Hippocampal formation (tissue), 2 donors: ENCODE measurements around the gene PTCH2.

ENCODE experiments used
- DNase-seq, 2 donors: peaks; one replicate each; lab custom pipeline; 2025; lab: John Stamatoyannopoulos, UW

Gene PTCH2, protein sequence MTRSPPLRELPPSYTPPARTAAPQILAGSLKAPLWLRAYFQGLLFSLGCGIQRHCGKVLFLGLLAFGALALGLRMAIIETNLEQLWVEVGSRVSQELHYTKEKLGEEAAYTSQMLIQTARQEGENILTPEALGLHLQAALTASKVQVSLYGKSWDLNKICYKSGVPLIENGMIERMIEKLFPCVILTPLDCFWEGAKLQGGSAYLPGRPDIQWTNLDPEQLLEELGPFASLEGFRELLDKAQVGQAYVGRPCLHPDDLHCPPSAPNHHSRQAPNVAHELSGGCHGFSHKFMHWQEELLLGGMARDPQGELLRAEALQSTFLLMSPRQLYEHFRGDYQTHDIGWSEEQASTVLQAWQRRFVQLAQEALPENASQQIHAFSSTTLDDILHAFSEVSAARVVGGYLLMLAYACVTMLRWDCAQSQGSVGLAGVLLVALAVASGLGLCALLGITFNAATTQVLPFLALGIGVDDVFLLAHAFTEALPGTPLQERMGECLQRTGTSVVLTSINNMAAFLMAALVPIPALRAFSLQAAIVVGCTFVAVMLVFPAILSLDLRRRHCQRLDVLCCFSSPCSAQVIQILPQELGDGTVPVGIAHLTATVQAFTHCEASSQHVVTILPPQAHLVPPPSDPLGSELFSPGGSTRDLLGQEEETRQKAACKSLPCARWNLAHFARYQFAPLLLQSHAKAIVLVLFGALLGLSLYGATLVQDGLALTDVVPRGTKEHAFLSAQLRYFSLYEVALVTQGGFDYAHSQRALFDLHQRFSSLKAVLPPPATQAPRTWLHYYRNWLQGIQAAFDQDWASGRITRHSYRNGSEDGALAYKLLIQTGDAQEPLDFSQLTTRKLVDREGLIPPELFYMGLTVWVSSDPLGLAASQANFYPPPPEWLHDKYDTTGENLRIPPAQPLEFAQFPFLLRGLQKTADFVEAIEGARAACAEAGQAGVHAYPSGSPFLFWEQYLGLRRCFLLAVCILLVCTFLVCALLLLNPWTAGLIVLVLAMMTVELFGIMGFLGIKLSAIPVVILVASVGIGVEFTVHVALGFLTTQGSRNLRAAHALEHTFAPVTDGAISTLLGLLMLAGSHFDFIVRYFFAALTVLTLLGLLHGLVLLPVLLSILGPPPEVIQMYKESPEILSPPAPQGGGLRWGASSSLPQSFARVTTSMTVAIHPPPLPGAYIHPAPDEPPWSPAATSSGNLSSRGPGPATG

DNA sequence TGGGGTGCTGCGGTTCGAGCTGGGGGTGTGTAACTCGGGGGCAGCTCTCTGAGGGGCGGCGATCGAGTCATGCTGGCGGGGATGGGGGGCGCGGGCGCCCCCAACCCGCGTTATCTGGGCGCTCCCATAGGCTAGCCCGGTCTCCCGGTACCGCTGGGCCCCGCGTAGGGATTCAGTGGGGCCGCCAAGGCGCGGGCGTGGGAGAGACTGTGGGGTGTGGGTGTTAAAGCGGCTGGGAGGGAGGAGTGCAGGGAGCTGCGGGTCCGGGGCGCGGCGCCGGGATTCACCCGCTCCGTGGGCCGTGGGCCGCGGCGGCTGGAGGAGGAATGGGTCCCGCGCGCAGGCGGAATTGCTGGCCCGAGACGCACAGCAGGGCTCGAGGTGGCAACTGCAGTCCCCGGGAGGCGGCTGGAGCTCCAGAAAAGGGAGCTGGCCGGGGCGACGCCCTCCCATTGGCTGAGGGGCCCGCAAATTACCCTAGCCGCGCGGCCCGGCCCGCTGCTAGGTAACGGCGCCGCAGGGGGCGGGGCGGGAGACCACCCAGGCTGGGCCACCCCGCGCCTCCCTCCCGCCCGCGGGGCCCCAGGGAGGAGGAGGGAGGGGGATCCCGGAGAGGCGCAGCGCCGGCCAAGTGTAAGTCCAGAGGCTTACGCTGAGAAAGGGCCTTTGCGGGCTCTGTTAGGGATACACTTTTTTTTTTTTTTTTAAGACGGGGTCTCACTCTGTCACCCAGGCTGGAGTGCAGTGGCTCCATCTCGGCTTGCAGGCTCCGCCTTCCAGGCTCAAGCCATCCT, at the start of gene PTCH2:
Gene PTCH2, minus strand, starts transcription at position 392 of the 794 bp plus-strand sequence. Its CDS starts 321 bp downstream, at position 71.
- peak in 1 of 2 donors; percentile 34 for DNase-seq

DNA sequence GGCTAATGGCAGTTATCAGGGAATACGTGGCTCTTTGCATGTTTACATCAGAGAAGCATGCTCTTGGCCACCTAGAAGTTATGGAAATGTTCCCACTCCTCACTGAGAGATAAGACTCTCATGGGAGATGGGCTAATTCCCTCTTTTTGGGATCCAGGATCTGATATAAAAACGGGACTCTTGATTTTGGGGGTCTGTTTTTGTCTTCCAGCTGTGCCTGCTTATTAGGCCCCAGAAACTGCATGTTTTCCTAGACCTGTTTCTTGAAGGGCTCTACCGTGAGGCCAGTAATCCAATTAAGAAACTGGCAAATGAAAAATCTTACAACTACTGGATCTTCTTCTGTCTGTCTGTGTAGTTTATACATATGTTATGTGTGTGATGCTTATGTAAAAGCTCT, 47.0 kb upstream of the PTCH2 start:
- no peak for DNase-seq

DNA sequence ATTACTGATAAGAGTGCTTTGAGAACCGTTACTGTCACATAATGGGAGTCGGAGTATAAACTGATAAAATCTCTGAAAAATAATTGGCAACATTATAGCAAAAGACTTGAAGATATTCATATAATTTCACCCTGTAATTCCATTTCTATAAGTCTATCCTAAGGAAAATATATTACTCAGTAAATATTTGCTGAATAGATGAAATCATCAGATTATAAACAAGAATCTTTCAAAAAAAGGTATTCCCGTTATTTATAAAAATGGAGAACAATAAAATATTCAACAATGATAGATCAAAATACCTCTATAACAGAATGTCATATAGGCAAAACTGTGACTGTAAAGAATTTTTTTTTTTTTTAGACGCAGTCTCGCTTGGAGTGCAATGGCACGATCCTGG, 42.4 kb upstream of the PTCH2 start:
- DNase-seq = no peak

DNA sequence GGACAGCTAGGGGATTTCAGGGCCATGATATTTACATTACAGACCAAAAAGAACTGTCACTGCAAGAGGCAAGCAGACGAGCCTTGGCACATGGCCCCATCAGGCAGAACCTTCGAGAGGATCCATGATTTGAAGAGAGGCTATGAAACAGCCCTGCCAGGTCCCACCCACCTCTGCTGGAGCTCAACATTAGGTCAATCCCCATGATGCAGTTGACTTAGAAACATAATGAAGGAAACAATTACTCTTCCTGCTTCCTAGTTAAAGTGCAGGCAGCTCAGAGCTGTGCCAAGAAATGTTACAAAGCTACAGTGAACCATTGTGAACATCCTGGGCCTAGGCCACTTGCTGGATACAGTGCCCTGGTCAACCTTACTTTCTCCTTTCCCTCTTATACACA, 41.7 kb upstream of the PTCH2 start:
- DNase-seq = peak; percentile 17 to 47

DNA sequence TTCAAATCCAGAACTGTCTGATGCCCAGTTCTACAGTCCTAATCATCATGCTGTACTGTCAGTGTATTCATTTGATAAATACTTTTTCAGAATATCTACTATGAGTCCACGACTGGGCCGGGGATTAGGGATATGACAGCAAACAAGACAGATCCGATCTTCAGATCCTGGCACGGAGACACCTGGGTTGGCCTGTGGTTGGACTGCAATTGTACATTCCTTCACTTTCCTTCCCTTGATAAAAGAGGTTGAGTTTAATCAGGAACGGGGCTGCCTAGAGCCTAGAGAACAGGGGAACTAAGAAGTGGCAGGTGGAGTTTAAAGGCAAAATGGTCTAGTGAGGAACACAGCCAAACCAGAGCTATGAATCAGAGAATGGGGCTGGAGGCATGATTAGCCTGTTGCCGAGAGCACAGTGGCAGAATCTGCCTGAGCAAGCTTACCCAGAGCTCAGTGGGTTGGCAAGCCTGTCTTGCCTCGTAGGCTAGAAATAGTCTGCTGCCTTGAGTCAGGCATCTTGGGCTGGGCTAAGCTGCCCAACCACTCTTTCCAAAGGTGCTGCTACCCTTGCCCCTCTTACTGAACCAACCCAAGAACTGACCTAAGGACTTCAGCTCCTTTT, 38.1 kb upstream of the PTCH2 start:
- peak in 1 of 2 donors; percentile 35 for DNase-seq

DNA sequence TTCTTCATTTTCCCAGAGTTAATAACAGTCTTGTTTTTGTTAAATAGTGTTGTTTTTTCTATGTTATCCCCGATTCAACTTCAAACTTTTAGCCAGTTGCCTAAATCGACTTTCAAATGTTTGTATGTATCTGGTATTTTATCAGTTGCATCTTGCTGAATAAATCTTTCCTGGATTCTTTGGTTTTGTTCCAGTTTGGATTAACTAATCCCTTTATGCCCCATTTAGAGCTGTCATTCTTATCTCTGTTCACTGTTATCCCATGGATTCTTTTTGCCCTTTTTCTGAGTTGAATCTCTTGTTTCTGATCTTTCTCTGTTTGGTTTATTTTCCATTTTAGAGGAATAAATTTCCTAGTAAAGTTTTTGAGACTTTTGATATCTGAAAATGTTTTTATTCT, 31.1 kb upstream of the PTCH2 start:
- DNase-seq = no peak

DNA sequence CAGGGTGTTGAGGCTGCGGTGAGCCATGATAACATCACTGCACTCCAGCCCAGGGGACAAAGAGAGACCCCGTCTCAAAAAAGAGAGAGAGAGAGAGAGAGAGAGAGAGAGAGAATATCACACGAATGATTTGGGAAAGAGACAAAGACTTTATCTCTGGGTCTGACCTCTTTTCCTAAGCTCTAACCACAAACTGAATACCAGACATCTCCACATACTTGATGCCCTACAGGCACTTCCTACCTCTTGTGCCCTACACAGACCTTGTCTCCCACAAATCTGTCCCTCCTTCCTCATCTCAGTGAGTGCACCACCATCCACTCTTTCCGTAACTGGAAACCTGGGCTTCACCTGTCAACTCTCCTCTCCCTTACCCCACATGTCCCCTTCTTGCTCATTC, 27.0 kb upstream of the PTCH2 start:
- no peak for DNase-seq

DNA sequence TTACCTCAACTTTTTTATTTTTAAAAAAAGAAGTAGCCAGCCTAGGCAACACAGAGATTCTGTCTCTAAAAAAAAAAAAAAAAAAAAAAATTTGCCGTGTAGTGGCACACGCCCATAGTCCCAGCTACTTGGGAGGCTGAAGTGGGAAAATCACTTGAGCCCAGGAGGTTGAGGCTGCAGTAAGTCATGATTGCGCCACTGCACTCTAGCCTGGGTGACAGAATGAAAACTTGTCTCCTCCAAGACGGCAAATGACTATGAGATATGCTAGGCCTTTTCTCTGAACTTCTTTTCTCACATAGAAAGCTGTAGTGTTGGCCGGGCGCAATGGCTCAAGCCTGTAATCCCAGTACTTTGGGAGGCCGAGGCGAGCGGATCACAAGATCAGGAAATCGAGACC, 24.7 kb upstream of the PTCH2 start:
- DNase-seq = no peak

DNA sequence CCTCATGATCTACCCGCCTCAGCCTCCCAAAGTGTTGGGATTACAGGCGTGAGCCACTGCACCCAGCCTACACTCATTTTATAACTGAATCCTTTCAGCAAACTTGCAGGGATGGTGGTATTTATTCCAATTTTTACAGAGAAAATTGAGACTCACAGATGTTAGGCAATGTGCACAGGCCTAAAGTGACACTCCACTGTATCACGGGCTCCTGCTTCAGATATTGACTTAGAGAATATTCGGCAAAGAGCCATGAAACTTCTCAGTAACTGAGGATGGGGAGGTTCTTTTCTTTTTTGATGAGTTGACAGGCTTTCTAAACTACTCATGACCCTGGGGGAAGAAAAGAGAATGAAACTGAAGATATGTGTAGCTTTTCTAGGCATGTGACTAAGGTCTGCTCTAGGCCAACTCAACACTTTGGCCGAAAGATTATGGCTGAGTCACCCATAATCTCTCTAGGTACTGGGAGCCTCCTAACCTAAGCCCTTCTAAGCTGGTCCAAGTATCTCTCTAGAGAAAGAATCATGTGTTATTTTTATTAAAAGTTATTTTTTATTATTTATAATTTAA, 19.9 kb upstream of the PTCH2 start:
- no peak for DNase-seq

DNA sequence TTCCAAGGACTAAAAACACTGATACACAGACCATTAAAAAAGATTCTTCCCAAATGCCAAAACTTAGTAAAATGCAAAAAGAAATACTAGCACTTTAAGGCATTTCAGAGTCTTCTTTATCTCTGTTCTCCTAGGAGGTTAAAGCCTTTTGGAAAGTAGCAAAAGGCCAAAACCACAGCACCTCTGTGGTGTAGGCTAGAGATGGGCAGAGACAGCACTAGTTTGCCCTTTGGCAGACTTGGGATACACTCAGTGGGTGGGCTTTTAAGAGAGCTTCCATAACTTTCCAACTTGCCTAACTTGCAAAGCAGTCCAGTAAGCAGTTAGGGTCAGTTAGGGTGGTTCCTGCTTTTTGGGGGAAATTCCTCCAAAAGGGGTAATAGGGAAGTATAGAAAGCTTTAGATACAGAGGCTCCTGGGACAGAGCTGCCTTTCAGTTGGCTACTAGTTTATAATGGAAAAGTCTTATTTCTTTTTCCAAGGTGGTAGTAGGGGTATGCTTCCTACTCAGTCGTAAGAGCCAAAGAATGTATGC, 17.9 kb upstream of the PTCH2 start:
- no peak for DNase-seq

DNA sequence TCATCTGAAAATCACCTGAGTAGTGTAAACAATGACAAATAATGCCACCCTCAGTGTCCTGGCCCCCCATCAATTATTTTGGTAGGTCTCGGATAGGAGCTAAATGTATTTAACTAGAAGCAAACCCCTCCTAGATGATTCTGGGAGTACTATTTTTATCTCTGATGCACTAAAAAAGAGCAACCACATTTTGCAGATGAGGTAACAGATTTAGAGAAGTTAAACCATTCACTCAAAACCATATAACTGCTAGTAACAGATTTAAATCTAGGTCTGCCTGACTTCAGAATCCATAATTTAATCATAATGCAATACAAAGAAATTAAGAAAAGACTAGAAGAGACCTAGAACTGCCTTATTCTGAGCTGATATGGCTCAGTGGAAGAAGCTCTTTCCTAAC, 17.3 kb upstream of the PTCH2 start:
- no peak for DNase-seq

DNA sequence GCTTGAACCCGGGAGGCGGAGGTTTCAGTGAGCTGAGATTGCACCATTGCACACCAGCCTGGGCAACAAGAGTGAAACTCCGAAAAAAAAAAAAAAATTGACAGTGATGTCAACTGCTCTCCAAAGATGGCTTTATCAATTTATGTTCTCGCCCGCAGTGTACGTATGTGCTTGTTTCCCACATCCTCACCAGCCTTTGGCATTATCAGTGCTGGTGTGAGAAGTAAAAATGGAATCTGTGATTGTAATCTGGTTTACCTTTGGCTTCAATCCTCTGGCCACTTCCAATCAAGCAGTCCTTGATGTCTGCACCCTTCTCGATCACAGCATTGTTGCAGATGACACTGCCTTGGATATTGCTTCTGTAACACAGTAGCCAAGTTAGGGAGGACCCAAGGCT, 14.4 kb upstream of the PTCH2 start:
- DNase-seq = no peak

DNA sequence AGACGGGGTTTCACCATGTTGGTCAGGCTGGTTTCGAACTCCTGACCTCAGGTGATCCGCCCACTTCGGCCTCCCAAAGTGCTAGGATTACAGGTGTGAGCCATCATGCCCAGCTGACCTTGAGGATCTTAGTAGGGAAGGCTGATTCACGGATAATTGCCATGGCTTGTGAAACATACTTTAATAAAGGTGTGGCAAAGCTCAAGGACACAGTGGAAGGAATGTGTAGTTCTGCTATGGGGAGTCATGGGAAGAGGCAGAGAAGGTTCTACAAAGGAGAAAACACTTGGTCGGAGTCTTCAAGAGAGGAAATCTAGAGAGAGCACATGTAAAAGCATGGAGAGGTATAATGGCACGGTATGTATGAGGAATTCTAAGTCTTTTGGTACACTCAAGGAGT, 12.7 kb upstream of the PTCH2 start:
- no peak for DNase-seq

DNA sequence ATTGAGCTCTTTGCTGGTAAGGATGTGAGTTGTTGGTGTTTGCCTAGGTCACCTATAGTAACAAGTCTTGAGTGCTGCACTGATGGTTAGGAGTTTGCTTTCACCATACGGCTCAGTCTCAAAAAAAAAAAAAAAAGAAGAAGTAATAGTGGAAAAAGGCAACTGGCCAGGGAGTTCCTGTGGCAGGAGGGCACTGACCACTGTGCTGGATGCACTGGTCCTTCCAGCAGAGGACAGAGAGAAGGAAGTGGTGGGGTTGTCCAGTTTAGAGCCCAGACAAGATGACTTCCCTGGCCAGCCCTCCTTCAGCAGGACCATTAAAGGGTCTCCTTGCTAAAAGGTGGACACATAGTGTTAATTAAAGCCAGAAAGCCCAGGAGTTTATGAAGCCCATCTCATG, 11.9 kb upstream of the PTCH2 start:
- DNase-seq = no peak

DNA sequence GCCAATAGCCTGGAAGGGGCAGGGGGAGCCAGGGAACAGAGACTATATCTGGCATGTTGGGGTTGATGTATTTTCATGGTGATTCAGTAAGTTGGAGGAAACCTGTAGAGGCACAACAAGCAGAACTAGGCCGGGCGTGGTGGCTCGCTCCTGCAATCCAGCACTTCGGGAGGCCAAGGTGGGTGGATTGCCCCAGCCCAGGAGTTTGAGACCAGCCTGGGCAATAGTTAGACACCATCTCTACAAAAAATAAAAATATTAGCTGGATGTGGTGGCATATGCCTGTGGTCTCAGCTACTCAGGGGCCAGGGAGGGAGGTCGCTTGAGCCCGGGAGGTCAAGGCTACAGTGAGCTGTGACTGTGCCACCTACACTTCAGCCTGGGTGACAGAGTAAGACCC, 10.1 kb upstream of the PTCH2 start:
- no peak for DNase-seq

DNA sequence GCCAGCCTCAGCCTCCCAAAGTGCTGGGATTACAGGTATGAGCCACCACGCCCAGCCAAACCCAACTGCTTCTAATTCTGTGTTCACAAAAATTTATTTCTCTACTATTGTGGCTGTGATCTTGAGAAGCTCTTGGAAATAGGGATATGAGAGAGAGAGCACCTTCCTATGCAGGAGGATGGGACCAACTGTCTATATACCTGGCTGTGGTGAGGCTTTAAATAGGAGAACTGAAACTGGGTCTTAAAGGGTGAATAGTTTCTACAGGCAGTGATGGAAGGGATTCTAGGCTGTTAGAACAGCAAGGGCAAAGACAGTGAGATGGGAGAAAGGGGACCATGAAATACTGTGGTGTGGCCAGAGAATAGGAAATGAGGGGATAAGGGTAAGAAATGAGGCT, 8.3 kb upstream of the PTCH2 start:
- DNase-seq = no peak

DNA sequence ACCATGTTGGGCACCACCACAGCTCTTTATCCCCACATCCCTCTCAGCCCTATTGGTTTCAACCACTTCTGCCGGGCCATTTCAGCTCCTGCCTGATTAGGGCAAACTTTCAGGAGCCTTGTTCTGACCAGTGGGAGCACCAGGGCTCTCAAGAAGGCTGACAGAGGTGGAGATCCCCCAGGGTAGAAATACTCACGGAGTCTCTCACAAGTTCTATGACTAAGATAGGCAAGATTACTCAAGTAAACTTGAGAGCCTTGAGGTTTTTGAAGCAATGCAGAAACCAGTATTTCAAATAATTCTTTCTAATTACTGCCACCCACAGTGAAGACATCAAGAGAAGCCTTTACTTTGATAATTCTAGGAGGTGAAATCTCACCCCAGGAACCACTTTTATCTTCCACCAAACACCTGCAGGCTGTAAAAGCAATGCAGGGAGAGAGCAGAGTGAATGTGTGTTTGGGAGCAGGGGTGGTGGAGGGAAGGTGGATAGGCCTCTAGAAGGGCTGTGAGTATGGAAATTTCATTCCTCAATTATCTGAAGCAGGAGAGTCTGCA, 6.6 kb upstream of the PTCH2 start:
- no peak for DNase-seq

DNA sequence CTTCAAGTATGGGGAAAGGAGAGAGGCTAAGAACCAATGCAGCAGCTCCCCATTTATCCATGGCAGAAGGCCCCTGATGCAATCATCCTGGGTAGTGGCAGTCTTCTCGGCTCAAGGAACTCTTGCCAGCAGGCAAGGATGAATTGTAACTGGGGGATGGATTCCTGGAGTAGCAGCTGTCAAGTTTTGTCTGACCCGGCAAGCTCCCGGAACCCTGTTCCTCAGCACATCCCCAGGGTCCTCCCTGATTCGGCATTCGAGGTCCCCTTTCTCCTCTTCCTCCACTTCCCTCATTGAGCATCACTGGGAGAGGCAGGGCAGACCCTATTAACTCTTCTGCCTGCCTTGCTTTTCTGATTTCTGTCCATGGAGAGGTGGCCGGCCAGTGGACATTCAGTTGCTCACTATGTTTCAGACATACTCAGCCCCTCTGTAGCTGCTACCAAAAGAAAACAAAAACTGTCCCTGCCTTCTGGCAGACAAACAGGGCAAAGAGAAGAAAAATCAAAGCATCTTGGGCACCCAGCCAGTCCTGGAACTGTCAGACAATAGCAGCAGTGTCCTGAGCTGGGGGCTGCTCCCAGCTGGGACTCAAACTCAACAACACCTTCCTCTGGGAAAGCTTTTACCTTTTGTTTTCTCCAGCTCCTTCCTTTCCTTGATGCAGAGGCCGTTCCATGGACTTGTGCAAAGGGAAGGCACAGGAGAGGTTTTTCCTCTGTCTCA, 5.6 kb upstream of the PTCH2 start:
- peak in 1 of 2 donors; percentile 53 for DNase-seq

DNA sequence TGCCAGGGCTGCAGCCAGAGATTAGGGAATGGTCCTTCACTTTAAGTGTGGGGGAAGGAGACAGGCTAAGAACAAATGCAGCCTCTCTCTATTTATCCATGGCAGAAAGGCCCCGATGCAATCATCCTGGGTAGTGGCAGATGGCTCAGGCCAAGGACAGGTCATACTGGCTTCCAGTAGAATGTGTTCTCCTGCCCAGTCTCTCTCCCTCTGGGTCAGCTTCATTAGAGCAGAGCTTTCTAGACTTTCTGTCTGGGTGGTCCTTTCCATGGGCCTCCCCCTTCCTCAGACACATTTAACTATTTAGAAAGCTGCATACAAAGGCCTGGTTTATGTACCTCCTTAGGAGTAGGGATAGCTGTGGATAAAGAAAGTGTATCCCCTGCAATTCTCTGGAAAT, 4.8 kb upstream of the PTCH2 start:
- no peak for DNase-seq

DNA sequence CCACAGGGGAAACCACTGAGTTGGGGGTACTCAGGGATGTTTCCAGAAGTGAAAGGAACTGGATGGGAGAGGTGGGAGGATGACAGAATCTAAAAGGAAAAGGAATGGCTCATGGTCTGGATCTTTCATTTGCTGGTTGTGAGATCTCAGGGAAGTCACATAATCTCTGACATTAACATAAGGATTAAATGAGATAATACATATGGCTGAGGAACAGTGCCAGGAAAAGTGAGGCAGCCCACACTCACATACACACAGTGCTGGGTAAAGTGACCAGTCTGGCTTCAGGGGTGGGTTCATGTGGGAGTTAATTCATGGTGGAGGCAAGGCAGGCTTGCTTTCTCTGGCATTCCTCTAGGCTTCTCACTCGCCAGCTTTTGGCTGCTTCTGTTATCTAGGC, 3.9 kb upstream of the PTCH2 start:
- DNase-seq = no peak
